Epithelial cell of esophagus (primary cell): Measurements from ENCODE around the gene PELI2.

Source experiments
- DNase-seq: peaks from one replicate; pipeline ENCODE4 v3.0.0; 2010; ENCODE audit warnings: low read depth
- H3K4me3 ChIP-seq: 2 replicates; pipeline ENCODE4 v1.5.1; 2011; ENCODE audit warnings: mild to moderate bottlenecking, low read length, control low read depth
- TF ChIP-seq, protein P1 (sequence below): IDR thresholded peaks from 2 replicates; pipeline ENCODE4 v1.5.1; 2011; ENCODE audit warnings: low read depth, mild to moderate bottlenecking, low read length, control low read depth, inconsistent platforms; ENCODE audit not compliant: insufficient read depth; ENCODE audit errors: missing control alignments

Gene PELI2

DNA sequence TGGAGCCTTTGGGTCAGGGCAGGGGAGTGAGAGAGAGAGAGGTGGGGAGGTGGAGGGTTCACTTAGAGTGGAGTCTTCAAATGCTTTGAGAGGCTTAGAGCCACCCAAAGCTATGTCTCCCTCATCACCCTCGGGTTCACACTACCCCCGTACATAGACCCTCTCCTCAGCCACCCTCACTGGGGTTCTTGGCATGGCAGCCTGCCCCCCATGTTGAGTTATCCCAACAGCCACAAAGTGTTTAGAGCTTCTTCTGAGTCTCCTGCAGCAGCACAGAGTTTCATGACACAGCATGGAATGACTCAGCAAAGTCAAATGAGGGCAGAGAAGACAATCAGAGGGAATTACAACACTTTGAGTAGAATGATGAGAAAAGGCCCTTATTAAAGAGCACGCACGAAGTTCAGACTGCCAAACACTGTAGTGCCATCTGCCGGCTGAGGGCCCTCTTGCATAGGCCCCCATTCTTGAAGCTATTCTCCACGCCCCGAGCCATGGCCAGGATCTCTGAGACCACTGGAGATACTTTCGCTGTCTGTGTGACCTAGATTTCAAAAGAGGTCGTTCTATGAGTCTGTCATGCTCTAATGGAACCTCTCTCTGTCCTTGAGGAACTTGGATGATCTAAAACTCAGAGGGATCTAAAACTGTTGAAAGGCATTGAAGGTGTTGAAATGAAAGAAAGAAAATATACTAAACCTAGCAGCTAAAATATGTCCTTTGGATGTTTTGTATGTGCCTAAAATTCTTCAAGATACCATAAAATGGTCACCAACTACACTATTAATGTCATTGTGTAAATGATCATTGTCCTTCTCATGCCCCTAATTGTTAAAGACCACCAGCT, 221.9 kb downstream of the PELI2 start:
- peak; percentile 91 for DNase-seq
- H3K4me3 ChIP-seq: no peak overlapping the region
- TF ChIP-seq, protein P1, sequence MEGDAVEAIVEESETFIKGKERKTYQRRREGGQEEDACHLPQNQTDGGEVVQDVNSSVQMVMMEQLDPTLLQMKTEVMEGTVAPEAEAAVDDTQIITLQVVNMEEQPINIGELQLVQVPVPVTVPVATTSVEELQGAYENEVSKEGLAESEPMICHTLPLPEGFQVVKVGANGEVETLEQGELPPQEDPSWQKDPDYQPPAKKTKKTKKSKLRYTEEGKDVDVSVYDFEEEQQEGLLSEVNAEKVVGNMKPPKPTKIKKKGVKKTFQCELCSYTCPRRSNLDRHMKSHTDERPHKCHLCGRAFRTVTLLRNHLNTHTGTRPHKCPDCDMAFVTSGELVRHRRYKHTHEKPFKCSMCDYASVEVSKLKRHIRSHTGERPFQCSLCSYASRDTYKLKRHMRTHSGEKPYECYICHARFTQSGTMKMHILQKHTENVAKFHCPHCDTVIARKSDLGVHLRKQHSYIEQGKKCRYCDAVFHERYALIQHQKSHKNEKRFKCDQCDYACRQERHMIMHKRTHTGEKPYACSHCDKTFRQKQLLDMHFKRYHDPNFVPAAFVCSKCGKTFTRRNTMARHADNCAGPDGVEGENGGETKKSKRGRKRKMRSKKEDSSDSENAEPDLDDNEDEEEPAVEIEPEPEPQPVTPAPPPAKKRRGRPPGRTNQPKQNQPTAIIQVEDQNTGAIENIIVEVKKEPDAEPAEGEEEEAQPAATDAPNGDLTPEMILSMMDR: peak; percentile 89

DNA sequence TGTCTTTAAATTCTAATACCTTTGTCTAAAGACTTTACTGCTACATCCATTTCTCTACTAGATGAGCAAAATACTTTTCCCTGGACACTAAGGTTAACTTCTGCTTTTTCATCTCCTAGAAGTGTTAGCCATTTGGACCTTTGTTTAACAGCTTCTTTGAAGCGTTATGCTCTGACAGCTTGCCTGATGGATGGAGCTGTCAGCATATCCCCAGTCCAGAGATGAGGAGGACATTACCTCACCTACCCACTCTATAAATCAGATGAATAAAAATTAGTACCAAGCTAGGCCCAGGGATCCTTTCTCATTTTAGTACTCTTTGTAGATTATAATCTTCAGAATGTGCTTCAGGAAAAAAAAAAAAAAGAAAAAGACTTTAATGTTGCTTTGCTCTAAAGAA, 222.7 kb downstream of the PELI2 start:
- DNase-seq: no peak
- TF ChIP-seq, protein P1: no peak
- H3K4me3 ChIP-seq: no peak overlapping the region

DNA sequence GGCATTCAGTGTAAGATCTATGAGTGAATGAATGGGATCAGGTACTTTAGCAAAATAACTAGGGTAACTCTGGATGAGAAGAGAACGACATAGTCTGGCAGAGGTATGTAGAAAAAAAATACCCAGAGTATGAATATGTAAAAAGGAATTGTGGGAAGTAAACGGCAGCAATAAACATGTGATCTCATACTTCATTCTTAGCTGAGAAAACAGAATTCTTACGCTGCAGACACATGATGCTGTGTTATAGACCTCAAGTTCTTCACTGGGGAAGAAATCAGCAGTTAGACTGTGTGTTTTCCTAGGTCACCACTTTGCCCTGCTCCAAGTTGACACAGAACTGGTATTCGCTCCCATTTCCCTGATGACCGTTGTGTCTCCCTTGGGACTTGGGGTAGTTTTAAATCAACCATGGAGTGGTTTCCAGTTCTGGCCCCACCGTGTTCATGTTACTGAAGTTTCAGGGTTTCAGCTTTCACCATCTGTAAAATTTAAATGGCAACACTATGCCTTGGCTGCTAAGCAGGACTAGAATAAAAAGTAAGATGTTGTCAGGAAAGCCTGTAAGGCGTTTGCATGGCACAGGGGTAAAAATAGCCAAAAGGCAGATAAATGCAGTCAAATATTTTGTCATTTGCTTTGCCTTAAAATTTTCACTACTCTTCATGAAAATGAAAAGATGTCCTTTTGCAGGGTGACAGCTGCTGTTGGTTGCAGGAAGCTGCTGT, 223.7 kb downstream of the PELI2 start:
- no peak overlapping the region for H3K4me3 ChIP-seq
- TF ChIP-seq, protein P1: no peak
- DNase-seq: no peak

DNA sequence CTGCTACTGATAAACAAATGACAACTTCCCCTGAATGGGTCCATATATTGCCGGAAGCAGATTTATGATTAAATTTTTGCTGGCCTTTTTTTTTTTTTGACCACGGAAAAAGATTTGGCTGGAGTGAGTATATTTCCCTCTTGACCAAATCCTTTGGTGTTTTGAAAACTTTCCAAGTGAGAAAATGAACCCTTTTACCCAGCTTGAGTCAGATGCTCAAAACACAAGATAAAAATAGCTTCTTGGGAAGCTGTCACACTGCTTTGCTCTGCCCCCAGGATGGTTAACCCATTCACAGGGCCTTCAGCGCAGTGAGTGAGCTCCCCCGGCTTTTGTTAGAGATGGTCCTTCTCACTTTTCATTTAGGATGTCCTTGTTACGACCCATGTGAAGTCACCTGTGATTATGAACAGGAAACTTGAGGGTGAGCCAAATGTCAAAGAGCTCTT, 224.3 kb downstream of the PELI2 start:
- no peak for DNase-seq
- TF ChIP-seq, protein P1: no peak
- no peak overlapping the region for H3K4me3 ChIP-seq

DNA sequence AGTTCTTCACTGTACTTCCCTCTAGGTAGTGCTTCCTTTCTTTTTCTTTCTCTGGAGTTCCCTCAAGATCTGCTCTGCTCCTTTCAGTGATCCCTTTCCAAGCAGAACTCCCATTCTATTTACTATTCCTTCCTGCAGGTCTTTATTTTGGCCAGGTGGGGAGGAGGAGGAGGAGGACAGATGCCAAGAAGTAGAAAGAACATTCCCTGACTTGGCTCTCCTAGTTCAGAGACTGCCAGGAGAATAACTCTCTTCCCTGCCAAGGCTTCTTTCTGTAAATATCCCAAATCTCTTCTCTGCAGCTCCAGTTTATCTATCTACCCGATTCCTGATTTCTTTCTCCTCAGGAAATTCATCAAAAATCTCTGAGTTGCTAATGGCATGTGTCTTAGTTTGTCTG, 231.7 kb downstream of the PELI2 start:
- TF ChIP-seq, protein P1: no peak
- no peak for DNase-seq
- no peak overlapping the region for H3K4me3 ChIP-seq
